ENCODE data around the gene CFAP410. TPM values are rescaled to one million over a fixed set of nuclear protein-coding genes. Genes with fewer than 3 reads are reported as not detected.

The CFAP410 gene
- total RNA-seq, 4 donors from 2014 or later: 18.5 to 35.3 (median 23.6) TPM

- no peak for DNase-seq (ENCODE audit: low spot score)
- ATAC-seq (ENCODE audit: low FRiP score): no peak
- TF ChIP-seq, protein P1, sequence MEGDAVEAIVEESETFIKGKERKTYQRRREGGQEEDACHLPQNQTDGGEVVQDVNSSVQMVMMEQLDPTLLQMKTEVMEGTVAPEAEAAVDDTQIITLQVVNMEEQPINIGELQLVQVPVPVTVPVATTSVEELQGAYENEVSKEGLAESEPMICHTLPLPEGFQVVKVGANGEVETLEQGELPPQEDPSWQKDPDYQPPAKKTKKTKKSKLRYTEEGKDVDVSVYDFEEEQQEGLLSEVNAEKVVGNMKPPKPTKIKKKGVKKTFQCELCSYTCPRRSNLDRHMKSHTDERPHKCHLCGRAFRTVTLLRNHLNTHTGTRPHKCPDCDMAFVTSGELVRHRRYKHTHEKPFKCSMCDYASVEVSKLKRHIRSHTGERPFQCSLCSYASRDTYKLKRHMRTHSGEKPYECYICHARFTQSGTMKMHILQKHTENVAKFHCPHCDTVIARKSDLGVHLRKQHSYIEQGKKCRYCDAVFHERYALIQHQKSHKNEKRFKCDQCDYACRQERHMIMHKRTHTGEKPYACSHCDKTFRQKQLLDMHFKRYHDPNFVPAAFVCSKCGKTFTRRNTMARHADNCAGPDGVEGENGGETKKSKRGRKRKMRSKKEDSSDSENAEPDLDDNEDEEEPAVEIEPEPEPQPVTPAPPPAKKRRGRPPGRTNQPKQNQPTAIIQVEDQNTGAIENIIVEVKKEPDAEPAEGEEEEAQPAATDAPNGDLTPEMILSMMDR (IDR thresholded peaks at IDR 0.05): no peak
Measured at GRCh38 chr21:44301141-44301540, 38.0 kb downstream of the CFAP410 start.

GRCh38 chr21:44300262-44300959, 38.8 kb downstream of the CFAP410 start:
- ATAC-seq (ENCODE audit: low FRiP score) (peak; percentile 24), DNase-seq (ENCODE audit: low spot score) (no peak)
- TF ChIP-seq, protein P1 (IDR thresholded peaks at IDR 0.05): no peak

- peak; percentile 78 for ATAC-seq (ENCODE audit: low FRiP score)
- TF ChIP-seq, protein P1 (IDR thresholded peaks at IDR 0.05): no peak
- DNase-seq (ENCODE audit: low spot score): no peak
Measured at GRCh38 chr21:44299458-44300261, 39.5 kb downstream of the CFAP410 start, which contains the start of gene PFKL. Gene PFKL, plus strand, starts transcription at chr21:44300053. Its CDS starts 53 bp downstream, at chr21:44300106.

GRCh38 chr21:44299085-44299457, 40.1 kb downstream of the CFAP410 start:
- TF ChIP-seq, protein P1 (IDR thresholded peaks at IDR 0.05): no peak
- DNase-seq (ENCODE audit: low spot score) (no peak), ATAC-seq (ENCODE audit: low FRiP score) (no peak)

- TF ChIP-seq, protein P1 (IDR thresholded peaks at IDR 0.05): no peak
- DNase-seq (ENCODE audit: low spot score): no peak
- ATAC-seq (ENCODE audit: low FRiP score): no peak
Measured at GRCh38 chr21:44298301-44298700, 40.9 kb downstream of the CFAP410 start.

DNA sequence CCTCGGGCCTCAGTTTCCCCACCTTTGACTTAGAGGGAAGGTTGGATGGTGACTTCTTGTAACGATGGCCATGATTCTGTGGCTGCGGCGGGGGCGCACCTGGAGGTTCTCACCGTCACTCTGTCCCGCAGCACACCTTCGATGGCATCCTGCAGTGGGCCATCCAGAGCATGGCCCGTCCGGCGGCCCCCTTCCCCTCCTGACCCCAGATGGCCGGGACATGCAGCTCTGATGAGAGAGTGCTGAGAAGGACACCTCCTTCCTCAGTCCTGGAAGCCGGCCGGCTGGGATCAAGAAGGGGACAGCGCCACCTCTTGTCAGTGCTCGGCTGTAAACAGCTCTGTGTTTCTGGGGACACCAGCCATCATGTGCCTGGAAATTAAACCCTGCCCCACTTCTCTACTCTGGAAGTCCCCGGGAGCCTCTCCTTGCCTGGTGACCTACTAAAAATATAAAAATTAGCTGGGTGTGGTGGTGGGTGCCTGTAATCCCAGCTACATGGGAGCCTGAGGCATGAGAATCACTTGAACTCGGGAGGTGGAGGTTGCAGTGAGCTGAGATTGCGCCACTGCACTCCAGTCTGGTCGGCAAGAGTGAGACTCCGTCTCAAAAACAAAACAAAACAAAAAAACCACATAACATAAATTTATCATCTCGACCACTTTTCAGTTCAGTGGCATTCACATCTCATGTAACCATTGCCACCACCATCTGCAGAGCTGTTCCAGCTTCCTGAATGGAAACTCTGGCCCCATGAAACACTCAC, 41.5 kb downstream of the CFAP410 start:
- TF ChIP-seq, protein P1 (IDR thresholded peaks at IDR 0.05): peak in 1 of 3 donors; percentile 51
- ATAC-seq (ENCODE audit: low FRiP score): peak; percentile 37
- DNase-seq (ENCODE audit: low spot score): peak; percentile 81

Measured in omental fat pad (tissue), 4 donors.